ENCODE results near the gene MRGPRX3. TPM values are rescaled to one million over a fixed set of nuclear protein-coding genes. Genes with fewer than 3 reads are reported as not detected.
A peak's percentile ranks its signal among the peaks of the same experiment; 100 is the strongest.

The MRGPRX3 gene
- total RNA-seq (2012; rRNA removed) (not detected in 2 replicates), polyA plus RNA-seq (2012; rRNA removed) (not detected in 2 replicates), Bru-seq, nascent RNA (percentile 3 among the genes with signal in this experiment), BruChase-seq, experiment 1, labeled RNA remaining after a 6-hour chase (not detected), BruChase-seq, experiment 2, labeled RNA remaining after a 2-hour chase (not detected)
- 0.05 TPM in 1 of 2 replicates, not detected in the other for polyA plus RNA-seq (2012; cell fraction: cytosol; rRNA removed)
- polyA plus RNA-seq (2012; cell fraction: nucleus; rRNA removed; ENCODE audit: low replicate concordance) = not detected in 2 replicates
- long read RNA-seq = 0 reads

GRCh38 chr11:18132341-18132740 is at the start of gene MRGPRX3:
MRGPRX3 (plus strand) TSS chr11:18132571; CDS start chr11:18137203, 4,632 bp downstream.
- Histone ChIP-seq H2AFZ (replicated peaks; ENCODE audit: low read length, poor library complexity) (no peak within 1 kb of the TSS), H4K5ac (ENCODE audit: low read depth, low read length) (no peak within 1 kb of the TSS), H2AK9ac (replicated peaks; ENCODE audit: low read depth, low read length, poor library complexity) (no peak within 1 kb of the TSS), H2BK15ac (ENCODE audit: low read depth, low read length) (no peak within 1 kb of the TSS), H4K8ac (ENCODE audit: low read depth in 2 of 2, low read length in 2 of 2) (no peak within 1 kb of the TSS), H3K9ac (ENCODE audit: low read depth, low read length) (no peak within 1 kb of the TSS), H3K9me3 (ENCODE audit: control insufficient read depth, insufficient read depth, low read length) (no peaks in the 10 kb centered on the region), H3K56ac (ENCODE audit: extremely low read depth, insufficient read depth, low read length) (no peak within 1 kb of the TSS), H4K91ac (ENCODE audit: insufficient read depth, low read depth, low read length) (no peak within 1 kb of the TSS), H2BK120ac (ENCODE audit: low read depth, low read length) (no peak within 1 kb of the TSS), H2AK5ac (ENCODE audit: low read depth, low read length) (no peak within 1 kb of the TSS), H3K27me3 (ENCODE audit: control insufficient read depth, insufficient read depth, low read length) (no peaks in the 10 kb centered on the region; the same call in 1 of the 2 replicates), H3K79me1 (ENCODE audit: low read depth in 1 of 2, low read length in 2 of 2) (no peaks in the 10 kb centered on the region), H3K4ac (ENCODE audit: low read depth, low read length) (no peak within 1 kb of the TSS), H3K27ac (ENCODE audit: insufficient read depth, low read length) (no peak within 1 kb of the TSS), H3K18ac (ENCODE audit: low read depth, low read length) (no peak within 1 kb of the TSS), H3K4me2 (ENCODE audit: low read depth, low read length) (no peak within 1 kb of the TSS), H3K9me1 (ENCODE audit: insufficient read depth, low read length) (no peaks in the 10 kb centered on the region), H3K36me3 (ENCODE audit: control insufficient read depth, insufficient read depth, low read length) (no peaks in the 10 kb centered on the region), H4K20me1 (ENCODE audit: insufficient read depth, low read length) (no peaks in the 10 kb centered on the region), H3K14ac (replicated peaks; ENCODE audit: low read depth, low read length) (no peak within 1 kb of the TSS), H2BK5ac (ENCODE audit: low read depth, low read length, poor library complexity, severe bottlenecking) (no peak within 1 kb of the TSS), H2BK20ac (ENCODE audit: low read depth, low read length) (no peak within 1 kb of the TSS), H3K23ac (ENCODE audit: low read depth, low read length) (no peak within 1 kb of the TSS), H3K4me1 (ENCODE audit: control insufficient read depth, insufficient read depth, low read length) (no peaks in the 10 kb centered on the region), H3K4me3 (ENCODE audit: insufficient read depth, low read depth, low read length) (no peak within 1 kb of the TSS)
- ATAC-seq (ENCODE audit: low read depth) (no peak), DNase-seq (no peak)
- no TSS peak for BruUV-seq (replicated peaks)
- intact Hi-C loops (cut with micrococcal nuclease) (no loop called here), dilution Hi-C loops (cut with HindIII; ENCODE audit: low sequenced_read_pairs, unreplicated experiment) (no loop called here), in situ Hi-C loops (cut with MboI; ENCODE audit: low sequenced_read_pairs) (no loop called here)
- ChIA-PET POLR2A (ENCODE audit: unreplicated experiment) (no interaction called here), CTCF (no interaction called here)
- TF ChIP-seq MAFK (IDR thresholded peaks at IDR 0.05; ENCODE audit: low read depth, low read length) = no peak
- TF ChIP-seq SMC3 (IDR thresholded peaks at IDR 0.05; ENCODE audit: low read depth, low read length) = no peak
- TF ChIP-seq FOS (IDR thresholded peaks at IDR 0.05; ENCODE audit: low read depth, low read length) = no peak
- no peak for TF ChIP-seq POLR2A (IDR thresholded peaks at IDR 0.05; ENCODE audit: low read depth, low read length)
- TF ChIP-seq RCOR1 (IDR thresholded peaks at IDR 0.05; ENCODE audit: insufficient replicate concordance, low read length) = no peak
- TF ChIP-seq BHLHE40 (IDR thresholded peaks at IDR 0.05; ENCODE audit: low read depth, low read length) = no peak
- WGBS, 2 experiments (ENCODE audit: extremely low coverage in 2 of 2, insufficient read length in 1 of 2) = no CpG with 5 or more reads among the region's 3 CpGs

All from IMR-90 (cell line).